Activated T-cell treated with anti-CD3 and anti-CD28 coated beads for 1 hour (primary cell): ENCODE measurements around the gene KRTAP17-1.
"Not testable (repeated sequence)": the region's sequence is repeated elsewhere in the genome, so short reads cannot be mapped to it uniquely, and the experiment has no call there.

Experiments used
- DNase-seq: peaks from one replicate; pipeline ENCODE4 v3.0.0-alpha.2; 2020; ENCODE audit warnings: low read depth

KRTAP17-1 gene

DNA sequence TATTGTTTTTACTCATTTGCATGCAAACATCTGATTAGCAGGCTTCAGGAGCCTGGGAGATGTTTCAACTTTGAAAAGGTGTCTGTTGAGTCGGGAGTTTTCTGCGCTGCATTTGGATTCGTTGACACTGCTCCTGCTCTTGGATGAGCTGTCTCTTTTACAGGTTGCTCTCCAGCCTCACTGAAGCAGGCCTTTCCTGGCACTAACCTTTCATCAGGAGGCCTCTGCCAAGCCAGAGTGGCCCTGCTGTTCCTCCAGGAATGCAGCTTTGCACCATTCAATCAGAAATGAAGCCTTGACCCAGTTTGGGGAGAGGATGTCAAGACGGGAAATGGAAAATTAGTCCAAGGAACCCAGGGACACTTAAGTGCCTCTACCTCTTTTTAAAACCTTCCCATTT is 12.5 kb downstream of the KRTAP17-1 start:
- no peak for DNase-seq

DNA sequence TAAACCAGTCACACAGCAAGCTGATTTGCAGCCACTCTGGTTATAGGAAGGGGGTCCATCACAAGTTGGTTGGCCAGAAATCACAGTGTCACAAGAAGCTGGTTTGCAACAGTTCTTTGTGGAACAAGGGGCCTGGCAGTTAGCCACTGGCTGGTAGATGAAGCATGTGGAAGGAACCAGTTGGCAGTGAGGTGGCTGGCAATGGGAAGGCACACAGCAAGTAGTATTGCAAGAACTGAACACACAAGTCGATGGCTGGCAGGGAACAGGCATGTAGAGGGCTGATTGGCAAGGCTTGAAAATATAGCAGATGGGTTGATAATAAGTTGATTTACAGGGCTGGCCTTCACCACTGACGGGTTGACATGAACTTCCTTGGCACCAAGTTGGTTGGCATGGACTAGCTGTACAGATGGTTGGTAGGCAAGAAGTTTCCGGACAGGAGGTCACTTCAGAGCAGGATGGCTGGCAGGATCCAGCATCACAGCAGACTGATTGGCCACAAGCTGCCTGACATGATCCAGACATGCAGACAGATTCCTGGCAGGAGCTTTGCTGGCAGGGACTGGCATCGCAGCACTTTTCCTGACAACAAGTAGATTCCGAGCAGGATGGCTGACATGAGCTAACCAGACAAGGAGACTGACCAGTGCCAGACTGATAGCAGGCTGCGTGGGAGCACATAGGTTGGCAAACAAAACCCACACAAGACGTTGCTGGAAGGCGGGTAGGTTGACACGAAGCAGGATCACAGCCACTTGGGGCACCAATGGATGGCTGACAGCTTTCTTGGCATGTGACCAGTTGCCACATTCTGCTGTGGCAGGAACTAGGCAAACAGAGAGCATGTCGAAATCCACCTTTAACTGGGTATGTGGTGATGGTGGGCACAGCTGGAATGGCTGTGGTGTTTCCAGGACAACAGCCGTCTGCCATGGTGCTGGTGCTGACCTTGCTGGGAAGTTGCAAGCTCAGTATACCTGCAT is 13.3 kb downstream of the KRTAP17-1 start, which contains the start of gene KRTAP29-1:
Gene KRTAP29-1, minus strand, starts transcription at position 936 of the 986 bp plus-strand sequence. Its CDS starts 0 bp downstream, at position 936.
- DNase-seq: no peak

DNA sequence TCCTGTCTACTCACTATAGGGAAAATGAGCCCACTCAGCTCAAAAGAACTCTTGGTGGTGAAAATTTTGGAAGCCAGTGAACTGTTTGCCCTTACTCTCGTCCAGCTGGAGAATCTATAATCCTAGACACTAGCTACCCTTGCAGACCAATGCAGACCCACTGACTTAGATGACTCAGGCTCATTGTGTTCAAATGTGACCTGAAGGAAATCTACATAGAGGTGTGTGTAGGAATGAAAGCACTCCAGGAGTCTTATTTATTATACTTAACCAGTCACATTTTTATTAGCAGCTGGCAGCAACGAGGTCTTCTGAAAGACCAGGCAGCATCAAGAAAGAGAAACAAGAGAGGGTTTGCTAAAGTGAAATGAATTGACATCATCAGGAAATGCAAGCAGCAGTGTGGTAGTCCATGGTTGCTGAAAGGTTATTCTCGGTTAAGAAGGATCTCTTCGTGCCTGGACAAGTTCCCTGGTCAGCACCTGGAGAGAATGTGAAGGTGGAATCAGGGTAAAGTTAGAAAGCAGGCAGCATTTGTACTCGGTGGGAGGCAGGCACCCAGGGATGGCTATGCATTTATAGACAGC is 14.2 kb downstream of the KRTAP17-1 start:
- DNase-seq: no peak

DNA sequence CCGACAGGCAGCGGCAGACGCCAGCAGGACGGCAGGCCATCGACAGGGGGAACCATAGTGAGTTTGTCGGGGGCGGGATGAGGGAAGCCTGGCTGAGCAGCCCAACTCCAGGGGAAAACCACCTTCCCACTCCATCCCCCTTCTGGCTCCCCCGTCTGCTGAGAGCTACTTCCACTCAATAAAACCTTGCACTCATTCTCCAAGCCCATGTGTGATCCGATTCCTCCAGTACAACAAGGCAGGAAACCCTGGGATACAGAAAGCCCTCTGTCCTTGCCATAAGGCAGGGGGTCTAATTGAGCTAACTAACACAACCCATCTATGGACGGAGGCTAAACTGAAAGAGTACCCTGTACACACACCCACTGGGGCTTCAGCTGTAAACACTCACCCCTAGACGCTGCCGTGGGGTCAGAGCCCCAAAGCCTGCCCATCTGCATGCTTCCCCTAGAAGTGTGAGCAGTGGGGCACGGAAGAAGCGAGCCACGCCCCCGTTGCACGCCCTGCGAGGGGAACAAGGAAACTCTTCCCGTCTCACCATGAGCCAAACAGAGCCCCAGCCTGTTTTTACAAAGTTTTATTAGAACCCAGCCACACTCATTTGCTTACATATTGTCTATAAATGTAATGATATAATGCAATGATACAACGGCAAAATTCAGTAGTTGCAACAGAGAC is 16.9 kb downstream of the KRTAP17-1 start:
- DNase-seq: no peak

GRCh38 chr17:41296846-41297245 is 18.7 kb downstream of the KRTAP17-1 start:
- DNase-seq: no peak

- DNase-seq: no peak
These were observed 21.5 kb downstream of the KRTAP17-1 start for GRCh38 chr17:41294016-41294415.

GRCh38 chr17:41287050-41287449 is 28.5 kb downstream of the KRTAP17-1 start:
- DNase-seq: no peak

DNA sequence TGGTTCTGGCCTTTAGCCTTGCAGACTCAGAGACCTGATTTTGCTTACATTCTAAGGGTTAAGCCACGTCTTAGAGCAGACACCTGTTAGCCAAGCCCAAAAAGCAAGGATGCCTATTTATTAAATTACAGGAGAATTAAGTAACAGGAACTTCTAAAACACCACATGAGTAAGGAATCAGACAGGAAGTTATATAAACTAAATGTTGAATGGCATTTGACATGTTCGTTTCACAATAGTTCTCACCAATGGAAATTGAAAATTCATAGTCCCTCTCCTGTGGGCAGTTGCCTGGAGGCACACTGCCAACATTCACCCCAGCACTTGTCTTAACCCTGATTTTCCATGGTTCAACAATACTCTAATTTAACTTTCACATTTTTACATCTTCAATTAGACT is 31.0 kb downstream of the KRTAP17-1 start:
- no peak for DNase-seq

DNA sequence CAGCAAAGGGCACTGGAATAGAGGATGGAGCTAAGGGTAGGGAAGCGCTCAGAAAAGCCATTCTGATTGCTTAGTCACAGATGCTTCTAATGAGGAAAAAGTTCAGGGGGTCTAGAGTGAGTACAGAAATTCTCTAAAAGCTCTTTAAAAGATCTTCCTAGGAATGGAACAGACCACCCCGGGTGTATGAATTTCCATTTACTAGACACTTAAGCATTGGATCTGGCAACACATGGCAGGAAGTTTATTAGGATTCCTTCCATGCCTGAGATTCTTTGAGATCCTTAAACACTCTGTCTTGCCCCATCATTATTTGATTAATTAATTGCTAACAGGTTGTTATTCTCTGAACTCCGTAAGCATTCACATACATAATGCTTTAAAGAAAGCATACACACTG is 31.5 kb downstream of the KRTAP17-1 start:
- no peak for DNase-seq

- DNase-seq: no peak
These were observed 37.1 kb downstream of the KRTAP17-1 start for GRCh38 chr17:41278176-41278955.

GRCh38 chr17:41275648-41276190 is 39.8 kb downstream of the KRTAP17-1 start, which contains the start of gene KRTAP9-7:
KRTAP9-7 (plus strand) TSS chr17:41275698; CDS start chr17:41275698, 0 bp downstream.
- not testable (repeated sequence) for DNase-seq

DNA sequence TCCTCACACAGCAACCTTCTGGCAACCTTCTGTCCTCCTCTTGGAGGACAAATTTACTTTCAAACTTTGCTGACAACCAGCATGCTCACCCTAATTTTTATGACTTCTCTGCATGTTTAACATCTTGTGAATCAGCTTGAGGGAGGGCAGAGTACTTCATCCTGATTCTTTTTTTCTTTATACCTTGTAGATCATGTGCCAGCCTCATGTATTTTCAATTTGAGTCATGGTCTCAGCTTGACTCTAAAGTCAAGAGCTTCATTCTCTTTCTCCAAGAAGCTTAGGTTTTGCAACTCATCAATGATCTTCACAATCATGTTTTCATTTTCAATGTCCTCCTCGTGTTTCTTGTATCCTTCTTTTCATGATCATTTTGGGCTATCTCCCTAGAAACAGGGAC is 43.7 kb downstream of the KRTAP17-1 start:
- no peak for DNase-seq

GRCh38 chr17:41271323-41271722 is 44.2 kb downstream of the KRTAP17-1 start:
- not testable (repeated sequence) for DNase-seq

DNA sequence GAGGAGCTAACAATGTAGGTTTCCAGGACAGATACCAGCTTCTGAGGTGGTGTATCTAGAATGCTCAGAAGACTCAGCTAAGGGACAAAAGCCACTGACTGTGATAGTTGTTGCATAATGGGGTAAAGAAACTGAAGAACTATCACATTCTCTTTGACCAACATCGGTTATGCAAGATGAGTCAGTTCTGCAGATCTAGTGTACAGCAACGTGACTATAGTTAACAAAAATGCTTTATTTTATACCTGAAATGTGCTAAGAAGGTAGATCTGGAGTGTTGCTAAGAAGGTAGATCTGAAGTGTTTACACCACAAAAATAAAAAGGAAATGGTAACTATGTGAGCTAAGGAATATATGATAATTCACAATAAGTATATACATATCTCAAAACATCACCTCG is 47.8 kb downstream of the KRTAP17-1 start:
- no peak for DNase-seq

GRCh38 chr17:41265078-41265477 is 50.4 kb downstream of the KRTAP17-1 start, which contains the start of gene KRTAP9-6:
KRTAP9-6 (plus strand) TSS chr17:41265378; CDS start chr17:41265378, 0 bp downstream.
- DNase-seq: no peak
